GM13976 (cell line): Measurements from ENCODE around the gene MORC2.

ENCODE experiments used
- DNase-seq: peaks from one replicate; pipeline ENCODE4 v3.0.0; 2012; ENCODE audit warnings: low spot score
- in situ Hi-C: fragments of 300-500 bp; cut with MboI; formaldehyde crosslinking; loops from one replicate; pipeline ENCODE4 v1.12.0; 2022; ENCODE audit warnings: low sequenced_read_pairs, mixed read lengths, inconsistent platforms; ENCODE audit not compliant: unreplicated experiment
- TF ChIP-seq, protein P1 (sequence below): IDR thresholded peaks from 2 replicates; pipeline ENCODE4 v1.5.1; 2012; ENCODE audit warnings: borderline replicate concordance, mild to moderate bottlenecking; ENCODE audit not compliant: insufficient read depth; ENCODE audit errors: extremely low read depth, missing control alignments, control extremely low read depth

Gene MORC2

DNA sequence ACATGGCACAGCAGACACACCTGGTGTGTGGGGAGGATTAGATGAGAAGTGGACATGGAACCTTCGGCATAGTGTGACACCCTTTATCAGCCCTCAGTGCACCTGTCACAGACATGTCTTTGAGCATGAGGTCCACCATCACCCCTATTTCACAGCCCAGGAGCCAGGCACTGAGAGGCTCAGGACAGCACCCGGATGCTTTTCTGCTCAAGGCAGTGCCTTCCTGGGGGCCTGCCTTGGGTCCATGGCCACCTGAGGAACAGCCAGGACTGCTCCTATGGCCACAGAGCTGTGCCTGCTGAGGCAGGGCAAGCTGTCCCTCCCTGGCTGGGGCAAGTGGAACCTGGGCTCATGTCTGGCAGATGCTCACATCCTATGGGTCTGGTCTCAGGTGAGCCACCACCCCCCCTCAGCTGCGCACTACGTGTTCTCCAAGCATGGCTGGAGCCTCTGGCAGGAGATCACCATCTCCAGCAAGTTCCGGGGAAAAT lies 75.8 kb downstream of the MORC2 start:
- DNase-seq = no peak
- TF ChIP-seq, protein P1, sequence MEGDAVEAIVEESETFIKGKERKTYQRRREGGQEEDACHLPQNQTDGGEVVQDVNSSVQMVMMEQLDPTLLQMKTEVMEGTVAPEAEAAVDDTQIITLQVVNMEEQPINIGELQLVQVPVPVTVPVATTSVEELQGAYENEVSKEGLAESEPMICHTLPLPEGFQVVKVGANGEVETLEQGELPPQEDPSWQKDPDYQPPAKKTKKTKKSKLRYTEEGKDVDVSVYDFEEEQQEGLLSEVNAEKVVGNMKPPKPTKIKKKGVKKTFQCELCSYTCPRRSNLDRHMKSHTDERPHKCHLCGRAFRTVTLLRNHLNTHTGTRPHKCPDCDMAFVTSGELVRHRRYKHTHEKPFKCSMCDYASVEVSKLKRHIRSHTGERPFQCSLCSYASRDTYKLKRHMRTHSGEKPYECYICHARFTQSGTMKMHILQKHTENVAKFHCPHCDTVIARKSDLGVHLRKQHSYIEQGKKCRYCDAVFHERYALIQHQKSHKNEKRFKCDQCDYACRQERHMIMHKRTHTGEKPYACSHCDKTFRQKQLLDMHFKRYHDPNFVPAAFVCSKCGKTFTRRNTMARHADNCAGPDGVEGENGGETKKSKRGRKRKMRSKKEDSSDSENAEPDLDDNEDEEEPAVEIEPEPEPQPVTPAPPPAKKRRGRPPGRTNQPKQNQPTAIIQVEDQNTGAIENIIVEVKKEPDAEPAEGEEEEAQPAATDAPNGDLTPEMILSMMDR = no peak
- in situ Hi-C loops = no loop called here

DNA sequence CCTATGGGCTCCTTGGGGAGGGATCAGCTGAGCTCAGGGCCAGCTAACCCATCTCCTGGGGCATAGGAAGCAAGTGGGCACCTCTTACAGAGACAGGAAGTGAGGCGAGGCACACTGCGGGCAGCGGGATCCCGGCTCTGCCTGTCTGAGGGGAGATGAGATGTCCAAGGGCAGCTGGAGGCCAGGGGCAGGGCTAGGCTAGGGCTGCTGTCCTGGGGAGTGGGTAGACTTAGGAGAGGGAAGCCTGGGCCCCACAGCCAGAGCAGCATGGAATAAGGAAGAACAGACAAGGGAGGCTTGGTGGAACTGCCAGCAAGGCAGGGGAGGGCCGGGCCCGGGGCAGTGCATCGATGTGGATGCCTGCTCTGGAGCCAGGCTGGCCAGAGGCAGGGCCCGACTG lies 76.3 kb downstream of the MORC2 start:
- TF ChIP-seq, protein P1 = no peak
- no peak for DNase-seq
- in situ Hi-C loops = no loop called here

DNA sequence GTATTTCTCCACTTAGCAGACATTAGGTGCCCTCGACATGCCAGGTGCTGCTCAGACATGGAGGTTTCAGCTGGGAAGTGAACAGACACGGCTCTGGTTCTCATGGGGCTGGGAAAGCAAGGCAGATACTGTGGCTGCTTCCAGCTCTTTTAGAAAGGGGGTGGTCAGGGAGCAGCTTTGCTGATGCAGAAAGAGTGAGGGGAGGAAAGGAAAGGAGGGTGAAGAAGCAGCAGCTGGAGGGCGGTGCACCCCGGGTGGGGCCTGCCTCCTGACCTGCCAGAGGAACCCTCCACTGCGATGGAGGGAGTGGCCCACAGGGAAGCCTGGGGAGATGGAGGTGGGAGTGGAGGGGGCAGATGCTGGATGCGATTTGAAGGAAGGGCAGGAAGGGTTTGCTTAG lies 76.8 kb downstream of the MORC2 start:
- in situ Hi-C loops = no loop called here
- TF ChIP-seq, protein P1 = no peak

DNA sequence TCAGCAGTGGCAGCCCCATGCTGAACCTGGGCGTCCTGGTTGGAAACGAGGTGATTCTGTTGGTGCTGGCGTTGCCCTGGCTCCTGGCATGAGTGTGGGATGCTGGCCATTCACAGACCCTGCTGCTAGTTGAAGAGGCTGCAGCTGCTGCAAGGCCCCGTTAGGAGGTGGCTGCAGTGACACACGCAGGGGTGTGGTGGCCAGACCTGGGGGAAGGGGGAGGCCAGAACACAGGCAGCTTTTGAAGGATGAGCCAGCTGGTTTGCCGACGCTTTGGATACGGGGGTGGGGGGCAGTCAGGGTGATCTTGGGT lies 77.2 kb downstream of the MORC2 start:
- DNase-seq = no peak
- in situ Hi-C loops = no loop called here
- TF ChIP-seq, protein P1 = no peak

More for the DNA sequence above, 76.8 kb downstream of the MORC2 start:
- no peak for DNase-seq

DNA sequence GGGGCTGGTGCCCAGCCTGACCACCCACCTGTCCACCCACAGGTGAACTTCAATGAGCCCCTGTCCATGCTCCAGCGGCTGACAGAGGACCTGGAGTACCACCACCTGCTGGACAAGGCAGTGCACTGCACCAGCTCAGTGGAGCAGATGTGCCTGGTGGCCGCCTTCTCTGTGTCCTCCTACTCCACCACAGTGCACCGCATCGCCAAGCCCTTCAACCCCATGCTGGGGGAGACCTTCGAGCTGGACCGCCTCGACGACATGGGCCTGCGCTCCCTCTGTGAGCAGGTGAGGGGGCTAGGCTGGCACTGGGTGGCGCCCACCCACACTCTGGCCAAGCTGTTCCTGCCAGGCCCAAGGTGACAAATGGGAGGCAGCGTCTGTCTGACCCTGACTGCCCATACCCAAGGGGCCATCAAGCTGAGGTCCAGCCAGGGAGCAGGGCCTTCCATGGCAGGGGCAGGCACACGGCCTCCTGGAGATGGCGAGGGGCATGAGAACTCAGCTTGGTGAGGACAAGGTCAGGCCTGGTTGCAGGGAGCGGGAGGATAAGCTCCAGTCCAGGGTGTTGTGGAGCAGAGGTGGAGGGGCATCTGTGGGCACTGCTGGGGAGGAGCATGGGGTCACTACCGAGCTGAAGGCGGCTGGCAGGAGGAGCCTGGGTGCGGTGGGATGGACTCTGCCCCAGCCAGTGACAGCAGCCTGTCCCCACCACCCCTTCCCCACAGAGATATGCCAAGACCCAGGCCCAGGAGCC lies 77.7 kb downstream of the MORC2 start:
- in situ Hi-C loops = no loop called here
- DNase-seq = peak; percentile 83
- TF ChIP-seq, protein P1 = peak; percentile 66

DNA sequence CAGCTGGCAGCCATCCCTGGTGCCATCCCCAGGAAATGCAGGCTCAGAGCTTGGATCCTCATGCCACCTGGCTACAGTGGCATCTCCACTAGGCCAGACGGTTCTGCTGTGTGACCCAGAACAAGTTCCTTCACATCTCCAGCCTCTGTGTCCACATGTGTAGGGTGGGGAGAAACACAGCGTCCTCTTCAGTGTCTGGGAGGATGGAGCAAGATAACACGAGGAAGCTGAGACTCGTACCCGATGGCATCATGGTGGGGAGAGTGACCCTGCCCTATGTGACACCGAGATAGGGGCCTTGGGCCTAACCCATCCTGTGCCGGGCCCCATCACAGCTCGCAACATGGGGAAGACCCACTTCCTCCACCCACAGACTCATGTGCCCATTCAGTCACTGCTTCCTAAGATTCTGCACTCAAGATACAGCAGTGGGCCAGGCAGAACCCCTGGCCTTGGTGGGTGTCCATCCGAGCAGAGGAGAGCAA lies 78.5 kb downstream of the MORC2 start:
- TF ChIP-seq, protein P1 = no peak
- in situ Hi-C loops = no loop called here
- no peak for DNase-seq
